Medulla oblongata (tissue), 1 donor: Measurements from ENCODE around the gene NAIP.
"Not testable (repeated sequence)": the region's sequence is repeated elsewhere in the genome, so short reads cannot be mapped to it uniquely, and the experiment has no call there.

Experiments used
- DNase-seq: peaks from one replicate; pipeline ENCODE4 v3.0.0-alpha.2; 2015; ENCODE audit errors: extremely low spot score

NAIP gene

GRCh38 chr5:71025289-71025953 is at the start of gene NAIP:
Gene NAIP, minus strand, starts transcription at chr5:71025339. Its CDS starts 12,424 bp downstream, at chr5:71012915.
- DNase-seq, result not testable (repeated sequence)

DNA sequence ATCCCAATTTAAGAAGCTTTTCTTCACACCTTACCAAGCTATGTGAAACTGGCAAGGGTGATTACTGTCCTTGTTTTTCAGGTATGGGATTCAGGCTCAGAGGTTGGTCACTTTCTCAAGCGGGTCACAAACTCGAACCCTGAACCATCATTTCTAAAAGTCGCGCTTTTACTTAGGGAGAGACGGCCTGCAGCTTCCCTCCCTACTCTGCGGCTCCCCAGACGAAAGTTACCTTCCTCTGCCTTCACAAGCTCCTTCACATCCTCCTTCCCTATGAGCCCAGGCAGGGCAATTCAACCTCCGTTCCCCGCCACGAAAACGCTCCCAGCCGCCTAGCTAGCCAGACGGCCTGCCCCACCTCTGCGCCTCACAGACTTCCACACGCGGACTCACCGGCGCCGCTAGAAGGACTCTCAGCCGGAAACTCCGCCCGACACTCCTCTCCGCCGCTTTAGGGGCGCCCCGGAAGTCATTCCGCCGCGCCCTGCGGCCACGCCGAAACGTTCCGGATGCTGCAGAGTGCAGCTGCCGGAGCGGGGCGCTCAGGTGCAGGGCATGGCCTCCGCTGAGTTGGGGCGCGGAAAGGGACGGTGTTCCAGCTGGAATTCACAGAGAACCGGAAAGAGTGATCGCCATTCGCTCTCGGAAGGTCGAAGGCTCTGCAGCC is 42.3 kb upstream of the NAIP start, which contains the start of gene GTF2H2:
Gene GTF2H2, minus strand, starts transcription at position 415 of the 667 bp plus-strand sequence. CDS start 4,913 bp downstream, outside the sequence.
- DNase-seq, result not testable (repeated sequence)

DNA sequence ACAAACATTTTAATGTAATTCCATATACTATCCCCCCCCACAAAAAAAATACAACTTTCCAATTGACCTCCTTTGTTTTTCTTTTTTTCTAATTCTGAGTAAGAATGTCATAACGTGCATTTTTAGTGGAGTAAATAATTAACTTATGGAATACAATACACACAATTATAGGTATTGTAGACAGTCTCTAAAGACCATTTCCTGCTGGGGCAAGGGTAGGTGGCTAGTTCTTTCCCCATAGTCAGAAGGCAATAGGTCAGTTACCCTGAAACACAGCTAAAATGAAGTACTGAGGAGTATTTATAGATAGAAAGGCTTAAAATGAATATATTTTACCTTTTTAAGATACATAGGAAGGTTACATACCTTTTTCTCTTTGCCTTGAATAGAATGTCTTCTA is 36.2 kb upstream of the NAIP start:
- not testable (repeated sequence) for DNase-seq

- not testable (repeated sequence) for DNase-seq
Observed at GRCh38 chr5:71059426-71059825, 34.3 kb upstream of the NAIP start.

DNA sequence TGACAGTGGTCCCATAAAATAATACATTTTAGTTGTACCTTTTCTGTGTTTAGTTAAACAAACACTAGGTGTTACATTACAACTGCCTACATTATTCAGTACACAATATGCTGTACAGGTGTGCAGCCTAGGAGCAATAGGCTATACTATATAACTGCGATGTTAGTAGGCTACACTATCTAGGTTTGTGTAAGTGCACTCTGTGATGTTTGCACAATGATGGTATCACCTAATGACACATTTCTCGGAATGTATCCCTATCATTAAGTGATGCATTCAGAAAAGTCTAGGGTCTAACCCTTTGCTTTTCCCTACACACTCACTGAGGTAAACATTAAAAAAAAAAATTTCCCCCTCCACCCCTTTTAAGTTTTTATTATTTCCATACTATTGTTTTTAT is 19.7 kb upstream of the NAIP start:
- not testable (repeated sequence) for DNase-seq

GRCh38 chr5:71044128-71044527 is 19.0 kb upstream of the NAIP start:
- DNase-seq, result not testable (repeated sequence)

- DNase-seq, result not testable (repeated sequence)
Observed at GRCh38 chr5:71031046-71031776, 6.1 kb upstream of the NAIP start.

DNA sequence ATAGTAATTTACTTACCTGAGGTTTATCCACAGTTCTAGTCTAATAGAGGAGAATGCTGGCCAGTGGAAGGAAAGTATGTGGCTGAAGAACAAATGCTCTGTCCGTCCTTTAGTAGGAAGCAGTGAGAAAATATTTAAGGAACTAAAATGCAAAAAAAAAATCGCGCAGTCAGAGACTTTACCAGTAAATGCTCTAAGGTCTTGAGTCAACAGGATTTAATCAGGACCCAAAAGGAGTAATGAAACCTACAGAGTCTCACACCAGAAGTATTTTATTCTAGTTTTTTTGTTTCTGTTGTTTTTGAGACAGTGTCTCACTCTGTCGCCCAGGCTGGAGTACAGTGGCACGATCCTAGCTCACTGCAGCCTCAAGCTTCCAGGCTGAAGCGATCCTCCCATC is 4.5 kb downstream of the NAIP start:
- not testable (repeated sequence) for DNase-seq

DNA sequence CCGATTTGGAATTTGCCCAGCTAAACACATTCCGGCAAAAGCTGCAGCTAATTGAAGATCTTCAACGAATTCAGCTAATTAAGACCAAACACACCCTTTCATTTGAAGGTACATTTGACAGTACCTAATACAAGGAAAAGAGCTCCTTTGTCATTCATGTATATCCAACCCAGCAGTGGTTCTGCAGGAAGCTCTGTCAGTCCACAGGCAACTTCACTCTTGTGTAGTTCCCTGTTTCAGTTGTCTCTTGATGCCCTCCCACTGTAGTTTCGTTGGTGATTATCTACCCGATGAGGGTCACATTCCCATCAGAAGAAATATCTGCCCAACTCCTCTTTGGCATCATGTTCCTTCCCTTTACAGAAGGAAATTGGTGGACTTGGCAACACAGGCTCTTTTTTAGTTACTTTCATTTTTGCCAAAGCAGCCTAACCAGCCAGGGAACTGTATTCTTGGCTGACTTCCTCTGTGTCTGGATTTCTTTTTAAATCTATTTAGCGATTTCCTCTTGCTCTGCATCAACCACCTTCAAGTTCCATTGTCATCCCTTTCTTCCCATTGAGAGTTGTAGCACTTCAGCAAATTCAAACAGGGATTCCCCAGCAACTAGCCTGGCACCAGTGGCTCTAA is 6.6 kb downstream of the NAIP start:
- DNase-seq, result not testable (repeated sequence)

DNA sequence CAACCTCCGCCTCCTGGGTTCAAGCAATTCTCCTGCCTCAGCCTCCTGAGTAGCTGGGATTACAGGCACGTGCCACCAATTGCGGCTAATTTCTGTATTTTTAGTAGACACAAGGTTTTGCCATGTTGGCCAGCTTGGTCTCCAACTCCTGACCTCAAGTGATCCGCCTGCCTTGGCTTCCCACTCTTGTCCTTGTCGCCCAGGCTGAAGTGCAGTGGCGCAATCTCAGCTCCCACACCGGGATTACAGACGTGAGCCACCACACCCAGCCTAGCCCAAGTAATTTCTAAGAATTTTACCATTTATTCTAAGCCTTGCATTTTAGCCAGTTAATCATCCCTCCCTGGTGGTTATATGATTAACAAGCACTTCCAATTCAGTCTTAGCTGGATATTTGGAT is 11.0 kb downstream of the NAIP start:
- no peak for DNase-seq

GRCh38 chr5:71013575-71013974 is 11.6 kb downstream of the NAIP start:
- peak; percentile 1 for DNase-seq

- no peak for DNase-seq
Observed at GRCh38 chr5:71011194-71011792, 13.8 kb downstream of the NAIP start.

- not testable (repeated sequence) for DNase-seq
Observed at GRCh38 chr5:71006983-71007382, 18.2 kb downstream of the NAIP start.

DNA sequence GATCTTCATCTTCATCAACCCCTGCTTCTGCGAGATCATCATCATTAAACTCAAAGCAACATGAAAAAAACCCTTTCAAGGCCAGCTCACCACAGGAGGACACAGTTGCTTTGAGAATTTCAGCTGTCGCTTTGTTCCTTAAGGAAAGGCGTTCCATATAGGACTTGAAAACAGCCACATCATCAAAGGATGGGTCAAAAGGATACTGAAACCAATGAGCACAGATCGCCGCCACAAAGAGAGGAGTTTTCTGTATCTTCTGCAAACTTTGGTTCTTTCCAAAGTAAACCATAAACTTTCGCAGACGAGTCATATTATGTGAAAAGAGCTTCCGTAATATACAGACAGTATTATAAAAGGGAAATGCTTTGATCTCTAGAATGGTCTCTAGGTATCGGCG is 40.3 kb downstream of the NAIP start:
- not testable (repeated sequence) for DNase-seq

DNA sequence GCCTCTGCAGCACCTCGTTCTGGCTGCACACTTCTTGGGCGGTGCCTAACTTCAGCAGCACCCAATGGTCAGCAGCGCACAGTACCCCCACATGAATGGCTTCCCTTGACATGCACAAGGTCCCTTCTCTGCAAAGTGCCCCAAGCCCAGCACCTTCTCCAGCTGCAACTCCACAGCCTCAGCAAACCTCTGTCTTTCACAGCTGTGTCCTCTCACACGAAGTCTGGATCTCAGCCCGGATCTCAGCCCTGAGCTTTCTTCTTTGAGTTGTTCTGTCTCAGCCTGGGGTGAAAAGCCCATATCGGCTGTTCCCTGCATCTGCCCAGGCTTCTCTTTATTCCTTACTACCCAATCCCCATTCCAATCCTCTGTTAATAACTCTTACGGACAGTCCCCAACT is 57.9 kb downstream of the NAIP start:
- DNase-seq, result not testable (repeated sequence)

GRCh38 chr5:70964531-70964930 is 60.6 kb downstream of the NAIP start:
- not testable (repeated sequence) for DNase-seq

- not testable (repeated sequence) for DNase-seq
Observed at GRCh38 chr5:70953068-70953467, 72.1 kb downstream of the NAIP start.

DNA sequence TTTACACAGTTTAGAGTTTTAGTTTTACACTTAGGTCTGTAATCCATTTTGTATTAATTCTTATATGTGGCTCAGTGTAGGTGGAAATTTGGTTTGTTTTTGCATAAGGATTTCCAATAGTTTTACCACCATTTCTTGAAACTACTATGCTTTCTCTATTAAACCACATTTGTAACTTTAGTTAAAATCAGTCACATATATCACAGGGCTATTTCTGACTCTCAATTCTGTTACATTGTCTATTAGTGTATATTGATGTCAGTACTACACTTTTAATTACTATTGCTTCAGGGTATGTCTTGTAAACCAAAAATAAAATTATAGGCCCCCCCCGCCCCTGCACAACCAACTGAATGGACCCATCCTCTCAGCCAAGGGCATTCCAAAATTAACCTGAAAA is 92.6 kb downstream of the NAIP start:
- not testable (repeated sequence) for DNase-seq

GRCh38 chr5:70931709-70932368 is 93.3 kb downstream of the NAIP start:
- not testable (repeated sequence) for DNase-seq

- not testable (repeated sequence) for DNase-seq
Observed at GRCh38 chr5:70925211-70925562, 100.0 kb downstream of the NAIP start.
